Neutrophil (primary cell): ENCODE data around the gene CACNA2D3.

Source experiments
- H3K27ac ChIP-seq: fragments of 200-600 bp; sonication (generic); 2 replicates; pipeline ENCODE4 v1.5.1; 2016; ENCODE audit warnings: mild to moderate bottlenecking, moderate library complexity
- H3K27me3 ChIP-seq: fragments of 200-600 bp; sonication (generic); 2 replicates; pipeline ENCODE4 v1.6.0; 2016; ENCODE audit warnings: mild to moderate bottlenecking
- H3K36me3 ChIP-seq: fragments of 200-600 bp; sonication (generic); 2 replicates; pipeline ENCODE4 v1.5.1; 2017
- H3K4me1 ChIP-seq, 2 experiments: fragments of 200-600 bp in 1 of 2; sonication (generic) in 1 of 2; 1 replicate in 1 of 2; 2 replicates in 1 of 2; pipeline versions ENCODE4 v1.5.1 to v1.6.1; 2013 to 2016; ENCODE audit warnings: low read depth in 1 of 2, low read length in 1 of 2, mild to moderate bottlenecking in 1 of 2, moderate library complexity in 1 of 2; ENCODE audit not compliant: control insufficient read depth in 1 of 2, insufficient read depth in 1 of 2
- H3K4me3 ChIP-seq, 2 experiments: fragments of 200-600 bp in 1 of 2; sonication (generic) in 1 of 2; 1 replicate in 1 of 2; 2 replicates in 1 of 2; pipeline ENCODE4 v1.5.1; 2013 to 2016; ENCODE audit warnings: low read depth in 1 of 2, low read length in 1 of 2, mild to moderate bottlenecking in 1 of 2, moderate library complexity in 1 of 2
- H3K9me3 ChIP-seq: fragments of 200-600 bp; sonication (generic); 2 replicates; pipeline ENCODE4 v1.5.1; 2016
- CTCF ChIP-seq: fragments of 200-600 bp; sonication (generic); IDR thresholded peaks from 2 replicates; pipeline ENCODE4 v1.5.1; 2016; ENCODE audit warnings: antibody characterized with exemption

The CACNA2D3 gene

GRCh38 chr3:54122324-54123002 is at the start of gene CACNA2D3:
Gene CACNA2D3, plus strand, starts transcription at chr3:54122552.
- Histone ChIP-seq H3K27ac (no peak within 1 kb of the TSS), H3K36me3 (no peaks in the 10 kb centered on the region), H3K4me1 (no peaks in the 10 kb centered on the region), H3K27me3 (peaks cover 100% of the 10 kb centered on the region), H3K9me3 (no peaks in the 10 kb centered on the region), H3K4me3 (no peak within 1 kb of the TSS)
- TF ChIP-seq CTCF, result no peak

GRCh38 chr3:54073386-54073785 is 49.0 kb upstream of the CACNA2D3 start:
- H3K36me3 ChIP-seq, result no peaks in the 10 kb centered on the region

GRCh38 chr3:54079314-54079713 is 43.0 kb upstream of the CACNA2D3 start:
- H3K4me1 ChIP-seq, result no peaks in the 10 kb centered on the region
- no peak for TF ChIP-seq CTCF
- H3K27me3 ChIP-seq, result peaks cover 18% of the 10 kb centered on the region
- H3K36me3 ChIP-seq, result no peaks in the 10 kb centered on the region
- no peaks in the 10 kb centered on the region for H3K9me3 ChIP-seq
- H3K4me3 ChIP-seq, result no peak overlapping the region
- H3K27ac ChIP-seq, result no peak overlapping the region

More at GRCh38 chr3:54073386-54073785, 49.0 kb upstream of the CACNA2D3 start:
- H3K4me3 ChIP-seq, result no peak overlapping the region
- TF ChIP-seq CTCF, result no peak
- H3K4me1 ChIP-seq, result no peaks in the 10 kb centered on the region
- no peak overlapping the region for H3K27ac ChIP-seq
- H3K27me3 ChIP-seq, result no peaks in the 10 kb centered on the region
- peaks cover 9% of the 10 kb centered on the region for H3K9me3 ChIP-seq

- H3K9me3 ChIP-seq, result no peaks in the 10 kb centered on the region
- H3K4me3 ChIP-seq, result no peak overlapping the region
- H3K27me3 ChIP-seq, result peaks cover 23% of the 10 kb centered on the region
- no peak for TF ChIP-seq CTCF
- no peaks in the 10 kb centered on the region for H3K4me1 ChIP-seq
- H3K36me3 ChIP-seq, result no peaks in the 10 kb centered on the region
- H3K27ac ChIP-seq, result no peak overlapping the region
Observed at GRCh38 chr3:54079730-54080325, 42.5 kb upstream of the CACNA2D3 start.

GRCh38 chr3:54083921-54084320 is 38.4 kb upstream of the CACNA2D3 start:
- no peaks in the 10 kb centered on the region for H3K9me3 ChIP-seq
- H3K4me1 ChIP-seq, result no peaks in the 10 kb centered on the region
- no peaks in the 10 kb centered on the region for H3K36me3 ChIP-seq
- no peak overlapping the region for H3K4me3 ChIP-seq
- no peak for TF ChIP-seq CTCF
- H3K27me3 ChIP-seq, result peaks cover 64% of the 10 kb centered on the region
- H3K27ac ChIP-seq, result no peak overlapping the region
